NCI-H2196 treated with DMSO at 0.1 percent for 48 hours (cell line): Measurements from ENCODE around the gene LCE2C.

ENCODE experiments used
- DNase-seq: peaks from one replicate; lab custom pipeline; 2025; ENCODE audit not compliant: unreplicated experiment; lab: John Stamatoyannopoulos, UW

LCE2C gene

DNA sequence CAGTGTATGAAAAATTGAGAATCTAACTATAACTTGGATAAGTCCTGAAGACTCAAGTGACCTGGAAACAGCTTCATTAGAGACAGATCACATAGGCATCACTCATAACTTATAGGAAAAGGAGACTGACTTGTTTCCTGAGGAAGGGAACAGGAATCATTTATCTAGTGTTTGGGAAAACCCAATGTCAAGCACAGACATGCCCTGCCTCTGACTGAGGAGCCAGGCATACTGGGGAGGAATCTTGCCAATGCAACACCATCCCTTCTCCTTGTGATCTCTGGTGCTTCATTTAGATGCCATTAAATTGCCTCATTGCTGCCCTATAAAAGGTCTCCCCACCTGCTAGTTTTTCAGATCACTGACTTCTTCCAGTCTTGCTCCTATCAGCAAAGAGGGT, 43.2 kb downstream of the LCE2C start:
- DNase-seq = no peak

DNA sequence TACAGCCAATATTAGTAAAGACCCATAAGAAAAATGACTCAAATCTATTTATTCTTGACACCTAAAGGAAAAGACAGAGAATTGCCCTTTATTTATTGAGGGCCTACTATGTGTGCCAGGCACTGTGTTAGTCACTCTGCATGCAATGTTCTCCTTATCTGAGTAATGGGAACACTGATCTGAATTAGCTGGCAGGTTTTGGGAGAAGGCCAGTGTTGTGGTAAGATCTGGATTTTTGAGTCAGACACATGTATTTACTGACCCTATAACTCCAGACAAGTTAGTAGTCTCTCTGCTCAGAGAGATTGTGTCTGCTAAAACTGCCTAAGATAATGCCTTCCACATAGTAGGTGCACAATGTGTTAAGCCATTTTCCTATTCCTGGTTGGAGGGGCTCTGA, 50.2 kb downstream of the LCE2C start:
- DNase-seq = no peak
